Urothelium cell line (cell line): Measurements from ENCODE around the gene EME2.
A peak's percentile ranks its signal among the peaks of the same experiment; 100 is the strongest.

Source experiments
- DNase-seq: peaks from one replicate; pipeline ENCODE4 v3.0.0; 2011; ENCODE audit warnings: low spot score, mixed read lengths
- FAIRE-seq: peaks from 2 replicates; lab custom pipeline; 2011; peaks lifted over from hg19 to GRCh38; lab: Jason Lieb, UNC

The EME2 gene

DNA sequence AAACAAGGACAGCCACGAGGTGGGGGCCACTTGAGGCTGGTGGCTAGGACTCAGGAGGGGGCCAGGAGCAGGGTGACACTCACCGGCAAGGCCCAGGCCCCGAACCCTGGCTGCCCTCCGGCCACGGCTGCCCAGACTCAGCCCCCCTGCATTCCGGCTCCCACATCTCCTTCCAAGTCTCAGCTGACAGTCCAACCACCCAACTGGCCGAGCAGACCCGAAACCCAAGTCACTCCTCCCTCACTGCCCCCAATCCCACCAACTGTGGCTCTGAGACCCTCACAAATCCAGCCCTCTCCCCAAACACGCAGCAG lies 44.6 kb downstream of the EME2 start:
- DNase-seq (no peak), FAIRE-seq (no peak)

DNA sequence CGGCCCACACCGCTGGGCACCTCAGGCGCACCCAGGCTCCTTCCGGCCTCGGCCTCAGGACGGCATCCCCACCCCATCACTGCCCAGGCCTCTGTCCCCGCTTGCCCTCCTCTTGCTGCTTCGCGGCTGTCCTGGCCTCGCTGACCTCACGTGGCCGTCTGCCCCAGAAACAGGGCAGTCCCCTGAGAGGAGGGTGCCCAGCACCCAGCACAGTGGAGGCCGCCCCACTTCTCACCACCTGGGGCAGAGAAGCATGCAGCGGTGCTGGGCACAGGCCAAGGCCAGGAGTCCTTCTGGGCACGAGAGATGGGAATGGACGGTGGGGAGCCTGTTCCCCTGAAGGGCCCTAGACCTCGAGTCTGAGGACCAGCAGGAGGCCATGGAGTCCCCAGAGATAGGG lies 45.1 kb downstream of the EME2 start:
- no peak for FAIRE-seq

DNA sequence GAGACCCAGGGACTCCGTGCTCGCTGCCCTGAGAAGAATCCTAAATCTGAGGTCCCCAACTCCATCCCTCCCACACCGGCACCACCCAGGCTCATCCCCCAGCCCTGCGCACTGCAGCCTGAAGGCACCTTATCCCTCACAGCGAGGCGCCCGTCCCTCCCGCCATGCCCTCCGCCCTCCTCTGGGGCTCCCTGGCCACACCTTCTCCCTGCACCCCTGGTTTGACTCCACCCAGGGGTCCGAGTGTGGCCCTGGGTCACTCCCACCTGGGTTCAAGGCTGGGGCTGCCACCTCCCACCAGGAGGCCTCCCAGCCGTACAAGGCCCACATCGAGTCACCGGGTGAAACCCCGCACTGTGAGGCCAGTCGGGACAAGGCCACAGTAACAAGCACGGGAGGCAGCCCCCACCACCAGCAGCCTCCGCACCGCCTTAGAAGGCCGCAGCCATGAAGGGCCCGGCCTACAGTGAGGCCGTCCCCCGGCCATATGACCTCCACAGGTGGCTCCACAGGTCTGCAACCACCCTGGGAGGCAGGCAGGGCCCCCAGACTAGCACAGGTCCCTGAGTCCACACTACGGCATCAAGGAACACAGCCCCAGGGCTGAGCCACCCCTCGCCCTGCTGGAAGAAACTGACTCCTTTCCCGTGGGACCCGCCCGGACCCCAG lies 45.7 kb downstream of the EME2 start:
- no peak for DNase-seq
- no peak for FAIRE-seq

More for the DNA sequence above, 45.1 kb downstream of the EME2 start:
- DNase-seq: no peak

DNA sequence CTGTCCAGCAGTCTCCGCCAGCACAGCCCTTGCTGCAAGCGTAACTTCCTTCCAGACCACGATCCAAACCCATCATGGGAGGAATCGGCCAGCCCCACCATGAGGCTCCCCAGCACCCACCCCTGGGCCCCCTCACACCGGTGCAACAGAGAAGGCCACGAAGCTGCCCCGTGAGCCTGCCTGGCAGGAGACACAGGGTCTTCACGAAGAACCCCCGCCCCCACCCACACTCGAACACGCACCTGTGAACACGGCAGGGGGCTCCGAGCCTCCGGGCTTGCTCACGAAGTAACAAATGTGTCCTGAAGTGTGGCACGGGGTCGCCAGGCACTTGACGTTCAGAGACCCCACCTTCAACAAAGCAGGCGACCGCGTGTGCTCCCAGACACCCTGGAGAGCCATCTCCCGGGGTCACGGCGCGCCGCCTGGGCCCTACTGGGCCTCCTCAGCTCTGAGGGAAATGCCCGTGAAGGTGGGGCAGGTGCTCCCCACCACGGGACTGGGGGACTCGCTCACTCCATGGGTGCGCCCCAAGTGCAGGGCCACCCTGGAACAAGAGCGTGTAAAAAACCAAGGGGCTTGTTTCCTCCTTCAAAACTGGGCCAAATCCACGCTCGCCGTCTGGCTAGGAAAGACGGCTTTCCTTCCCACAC lies 46.4 kb downstream of the EME2 start:
- FAIRE-seq (no peak), DNase-seq (no peak)

DNA sequence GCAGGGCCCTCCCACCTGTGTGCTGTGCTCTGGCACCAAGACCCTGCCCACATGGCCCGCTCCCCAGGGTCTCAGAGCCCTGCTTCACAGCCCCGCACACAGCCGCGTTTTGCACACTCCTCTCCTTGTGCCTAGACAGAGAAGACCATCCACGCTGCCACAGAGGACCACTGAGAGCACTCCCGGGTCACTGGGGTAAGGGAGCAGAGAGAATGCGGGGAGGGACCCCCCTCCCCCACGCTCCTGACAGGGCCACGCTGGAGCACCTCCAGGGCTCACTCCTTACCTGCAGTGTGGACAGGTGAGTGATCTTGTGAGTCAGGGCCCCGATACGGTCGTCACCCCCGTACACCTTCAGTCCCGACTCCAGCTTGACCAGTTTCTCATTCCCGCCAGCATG lies 47.0 kb downstream of the EME2 start:
- FAIRE-seq: no peak
- no peak for DNase-seq

DNA sequence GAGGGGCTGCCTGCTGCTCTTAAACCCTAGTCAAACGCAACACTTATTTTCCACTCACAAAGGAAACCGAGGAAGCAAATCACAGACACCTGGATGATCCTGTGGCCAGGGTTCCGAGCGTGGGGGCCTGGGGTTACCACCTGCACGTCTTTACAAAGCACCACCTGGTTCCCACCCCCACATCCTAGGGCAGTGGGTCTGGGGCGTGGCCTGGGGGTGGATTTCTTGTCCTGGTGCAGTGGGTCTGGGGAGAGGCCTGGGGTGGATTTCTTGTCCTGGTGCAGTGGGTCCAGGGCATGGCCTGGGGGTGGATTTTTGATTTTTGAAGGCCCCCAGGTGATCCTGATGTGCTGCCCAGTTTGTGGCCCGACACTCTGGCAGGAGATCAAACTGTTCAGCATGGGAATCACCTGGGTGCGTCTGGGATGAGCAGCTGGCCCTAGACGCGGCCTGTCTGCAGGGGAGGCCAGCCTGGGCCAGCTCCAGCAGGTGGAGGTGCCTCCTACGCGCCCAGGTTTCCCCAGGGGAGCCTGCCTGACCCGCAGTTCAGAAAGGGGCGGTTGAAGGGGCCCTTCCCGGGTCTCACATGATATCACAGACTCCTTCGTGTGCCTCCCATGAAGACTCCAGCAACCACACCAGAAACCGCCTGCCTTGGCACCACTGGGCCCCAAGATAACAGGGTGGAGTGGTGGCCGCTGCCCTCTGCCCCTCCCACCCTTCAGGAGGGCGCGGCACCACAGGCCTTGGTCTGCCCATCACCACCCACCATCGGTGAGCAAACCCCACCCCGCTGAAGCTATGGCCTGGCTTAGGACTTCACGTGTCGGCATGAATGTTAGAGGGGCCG lies 47.7 kb downstream of the EME2 start:
- DNase-seq: no peak
- FAIRE-seq: no peak

DNA sequence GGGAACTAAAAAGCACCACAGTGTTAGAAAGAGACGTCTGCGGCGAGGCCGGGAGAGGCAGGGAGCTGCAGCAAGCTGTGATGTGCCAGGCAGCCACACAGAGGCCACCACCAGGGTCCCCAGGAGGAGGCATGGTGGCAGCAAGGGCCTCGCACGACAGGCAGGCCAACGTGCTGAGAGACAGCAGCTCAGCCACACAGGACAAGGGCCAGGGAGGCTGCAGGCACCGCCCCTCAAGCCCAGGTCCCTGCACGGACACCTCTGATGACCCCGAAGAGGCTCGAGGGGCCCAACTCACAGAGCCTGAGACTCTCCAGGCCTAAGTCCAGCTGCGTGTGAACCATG lies 48.3 kb downstream of the EME2 start:
- FAIRE-seq: no peak

DNA sequence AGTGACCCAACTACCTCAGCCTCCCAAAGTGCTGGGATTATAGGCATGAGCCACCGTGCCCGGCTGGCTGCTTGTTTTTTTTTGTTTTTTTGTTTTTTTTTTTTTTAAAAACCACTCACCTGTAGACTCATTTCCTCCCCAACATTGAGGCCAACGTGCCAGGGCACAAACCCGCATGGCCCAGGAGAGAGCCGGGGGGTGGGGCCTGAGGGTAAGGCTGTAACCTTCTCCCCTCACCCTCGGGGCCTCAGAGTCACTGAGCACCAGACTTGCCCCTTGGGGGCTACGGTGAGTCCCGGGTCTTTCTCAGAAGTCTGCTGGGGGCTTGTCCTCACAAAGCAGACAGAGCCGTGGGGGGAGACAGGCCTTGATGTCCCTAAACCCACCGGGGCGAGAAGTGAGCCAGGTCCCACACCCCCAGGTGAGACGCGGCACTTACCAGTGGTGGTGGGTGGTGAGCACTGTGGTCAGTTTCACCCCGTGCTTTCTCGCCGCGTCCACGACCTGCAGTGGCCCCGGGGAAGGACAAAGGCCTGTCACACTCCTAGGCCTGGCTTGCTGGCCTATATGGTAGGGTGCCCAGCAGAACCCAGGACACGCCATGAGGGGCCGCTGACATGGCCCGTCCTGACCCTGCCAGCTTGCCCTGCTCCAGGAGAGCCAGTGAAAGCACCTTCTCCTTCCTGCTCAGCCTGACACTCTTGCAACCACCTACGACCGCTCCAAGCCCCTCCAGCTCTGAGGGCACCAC lies 49.4 kb downstream of the EME2 start:
- FAIRE-seq (peak; percentile 37), DNase-seq (no peak)

More for the DNA sequence above, 48.3 kb downstream of the EME2 start:
- DNase-seq: no peak

DNA sequence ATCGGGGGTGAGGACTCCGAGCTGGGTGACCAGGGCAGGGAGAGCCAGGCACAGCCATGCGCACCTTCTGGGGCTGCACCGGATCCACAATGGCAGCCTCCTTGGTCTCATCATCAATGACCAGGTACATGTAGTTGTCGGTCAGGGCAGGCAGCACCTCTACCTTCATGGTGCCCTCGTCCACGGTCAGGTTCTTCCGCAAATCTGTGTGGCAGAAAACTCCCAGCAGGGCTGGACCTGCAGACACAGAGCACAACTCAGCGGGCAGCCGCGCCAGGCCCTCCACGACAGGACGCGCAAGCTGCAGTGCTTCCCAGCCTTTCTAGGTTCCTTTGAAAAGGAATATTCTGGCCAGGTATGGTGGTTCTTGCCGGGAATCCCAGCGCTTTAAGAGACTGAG lies 50.2 kb downstream of the EME2 start:
- FAIRE-seq: no peak
- no peak for DNase-seq

DNA sequence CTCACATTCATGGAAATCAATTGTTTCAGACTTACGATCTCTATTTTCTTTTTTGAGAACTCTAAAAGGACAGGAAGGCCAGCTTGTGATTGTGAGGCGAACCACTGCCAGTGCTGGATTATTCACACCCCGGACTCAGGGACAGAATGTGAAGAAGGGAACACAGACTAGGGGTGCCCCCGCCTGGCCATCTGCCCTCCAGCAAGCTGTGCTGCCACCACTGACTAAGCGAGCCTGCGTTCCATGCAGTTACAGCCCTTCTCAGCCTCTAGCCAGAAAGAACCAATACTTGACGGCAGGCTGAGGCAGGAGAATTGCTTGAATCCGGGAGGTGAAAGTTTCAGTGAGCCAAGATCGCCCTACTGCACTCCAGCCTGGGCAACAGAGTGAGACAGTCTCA lies 51.2 kb downstream of the EME2 start:
- FAIRE-seq (peak; percentile 97), DNase-seq (peak; percentile 58)

DNA sequence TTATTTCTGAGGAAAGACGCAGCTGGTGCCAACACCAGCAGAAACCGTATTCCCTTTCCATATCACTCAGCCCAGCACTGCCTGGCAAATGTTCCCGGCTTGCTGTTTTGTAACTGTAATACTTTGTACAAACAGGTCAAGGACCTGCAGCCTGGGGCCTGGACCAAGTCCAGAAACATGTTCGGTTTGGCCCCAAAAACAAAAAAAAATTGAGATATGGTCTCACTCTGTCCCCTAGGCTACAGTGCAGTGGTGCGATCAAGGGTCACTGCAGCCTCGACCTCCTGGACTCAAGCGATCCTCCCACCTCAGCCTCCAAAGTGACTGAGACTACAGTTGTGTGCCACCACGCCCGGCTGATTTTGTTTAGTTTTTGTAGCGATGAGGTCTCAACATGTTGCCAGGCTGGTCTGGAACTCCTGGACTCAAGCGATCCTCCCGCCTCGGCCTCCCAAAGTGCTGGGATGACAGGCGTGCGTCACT lies 52.8 kb downstream of the EME2 start:
- DNase-seq (no peak), FAIRE-seq (no peak)
